ENCODE data around the gene SERPINB6. TPM values are rescaled to one million over a fixed set of nuclear protein-coding genes. Genes with fewer than 3 reads are reported as not detected.

Gene SERPINB6
- polyA plus RNA-seq, 1 of the 3 experiments (the other 2 are of a cell fraction): 102 TPM

GRCh38 chr6:2940010-2940850 lies 31.1 kb downstream of the SERPINB6 start:
- ChIA-PET CTCF (interaction anchor here (0.8 to 2.5 kb wide), 5 partner anchors 8 to 202 kb away, joined by 3 to 10 read pairs (median 5); no protein-coding TSS in a partner anchor), POLR2A (no interaction called here)
- Histone ChIP-seq H3K4me2 (no peak overlapping the region), H3K79me2 (ENCODE audit: insufficient read depth) (no peaks in the 10 kb centered on the region), H2AFZ (ENCODE audit: low read depth) (no peak overlapping the region), H3K27me3 (ENCODE audit: insufficient read depth) (no peaks in the 10 kb centered on the region), H3K4me1 (ENCODE audit: control insufficient read depth in 1 of 2, insufficient read depth in 2 of 2, low read depth in 1 of 2, low read length in 1 of 2) (no peaks in the 10 kb centered on the region), H3K36me3 (replicated peaks in 1 of 2; ENCODE audit: control insufficient read depth in 1 of 2, insufficient read depth in 2 of 2, low read length in 1 of 2) (no peaks in the 10 kb centered on the region), H4K20me1 (ENCODE audit: insufficient read depth) (no peaks in the 10 kb centered on the region), H3K9me3 (no peaks in the 10 kb centered on the region), H3K9me2 (no peaks in the 10 kb centered on the region), H3K4me3 (ENCODE audit: low read depth in 2 of 2, low read length in 1 of 2) (no peak overlapping the region), H3F3A (replicated peaks; ENCODE audit: insufficient read depth) (no peaks in the 10 kb centered on the region), H3K27ac (ENCODE audit: low read depth in 2 of 2, low read length in 1 of 2) (no peak overlapping the region), H3K9ac (no peak overlapping the region)
- 87% methylated on average over 25 of the region's 26 CpGs for WGBS (ENCODE audit: low lambda C conversion rate)
- no peak for DNase-seq
- no peak for TF ChIP-seq REST (IDR thresholded peaks at IDR 0.05; ENCODE audit: low read depth, low read length)
- no peak for TF ChIP-seq EZH2phosphoT487 (IDR thresholded peaks at IDR 0.05; ENCODE audit: borderline replicate concordance, low read depth)
- TF ChIP-seq RAD21 (IDR thresholded peaks at IDR 0.05; ENCODE audit: low read length): no peak

GRCh38 chr6:2939315-2940009 lies 31.9 kb downstream of the SERPINB6 start:
- Histone ChIP-seq H3K9me2 (no peaks in the 10 kb centered on the region), H3K79me2 (ENCODE audit: insufficient read depth) (no peaks in the 10 kb centered on the region), H3K27me3 (ENCODE audit: insufficient read depth) (no peaks in the 10 kb centered on the region), H3K9me3 (no peaks in the 10 kb centered on the region), H3K27ac (ENCODE audit: low read depth in 2 of 2, low read length in 1 of 2) (no peak overlapping the region), H4K20me1 (ENCODE audit: insufficient read depth) (no peaks in the 10 kb centered on the region), H2AFZ (ENCODE audit: low read depth) (no peak overlapping the region), H3K4me3 (ENCODE audit: low read depth in 2 of 2, low read length in 1 of 2) (no peak overlapping the region), H3K4me2 (no peak overlapping the region), H3K4me1 (ENCODE audit: control insufficient read depth in 1 of 2, insufficient read depth in 2 of 2, low read depth in 1 of 2, low read length in 1 of 2) (no peaks in the 10 kb centered on the region), H3K9ac (no peak overlapping the region), H3K36me3 (replicated peaks in 1 of 2; ENCODE audit: control insufficient read depth in 1 of 2, insufficient read depth in 2 of 2, low read length in 1 of 2) (no peaks in the 10 kb centered on the region), H3F3A (replicated peaks; ENCODE audit: insufficient read depth) (no peaks in the 10 kb centered on the region)
- TF ChIP-seq JUND (IDR thresholded peaks at IDR 0.05): no peak
- no peak for TF ChIP-seq RXRA (IDR thresholded peaks at IDR 0.05; ENCODE audit: borderline replicate concordance, low read depth)
- TF ChIP-seq USF2 (IDR thresholded peaks at IDR 0.05; ENCODE audit: borderline replicate concordance, low read depth, low read length): no peak
- TF ChIP-seq MEF2A (IDR thresholded peaks at IDR 0.05; ENCODE audit: borderline replicate concordance, low read depth): no peak
- TF ChIP-seq TAF1 (IDR thresholded peaks at IDR 0.05; ENCODE audit: borderline replicate concordance, low read depth, low read length): no peak
- no peak for TF ChIP-seq TEAD4 (IDR thresholded peaks at IDR 0.05; ENCODE audit: borderline replicate concordance, insufficient read depth)
- POLR2A ChIA-PET: no interaction called here
- 95% methylated on average over 20 of the region's 34 CpGs for WGBS (ENCODE audit: low lambda C conversion rate)
- CTCF ChIA-PET: interaction anchor here (0.8 to 2.2 kb wide), 3 partner anchors 8 to 201 kb away, joined by 3 to 10 read pairs (median 5); no protein-coding TSS in a partner anchor
- DNase-seq: no peak

Measured in SK-N-SH (cell line).